NCI-H524 (cell line): ENCODE measurements around the gene ARHGEF7.
A peak's percentile ranks its signal among the peaks of the same experiment; 100 is the strongest.

ENCODE experiments used
- DNase-seq, 2 experiments: peaks; one replicate each; lab custom pipeline; 2025; lab: John Stamatoyannopoulos, UW

Gene ARHGEF7

DNA sequence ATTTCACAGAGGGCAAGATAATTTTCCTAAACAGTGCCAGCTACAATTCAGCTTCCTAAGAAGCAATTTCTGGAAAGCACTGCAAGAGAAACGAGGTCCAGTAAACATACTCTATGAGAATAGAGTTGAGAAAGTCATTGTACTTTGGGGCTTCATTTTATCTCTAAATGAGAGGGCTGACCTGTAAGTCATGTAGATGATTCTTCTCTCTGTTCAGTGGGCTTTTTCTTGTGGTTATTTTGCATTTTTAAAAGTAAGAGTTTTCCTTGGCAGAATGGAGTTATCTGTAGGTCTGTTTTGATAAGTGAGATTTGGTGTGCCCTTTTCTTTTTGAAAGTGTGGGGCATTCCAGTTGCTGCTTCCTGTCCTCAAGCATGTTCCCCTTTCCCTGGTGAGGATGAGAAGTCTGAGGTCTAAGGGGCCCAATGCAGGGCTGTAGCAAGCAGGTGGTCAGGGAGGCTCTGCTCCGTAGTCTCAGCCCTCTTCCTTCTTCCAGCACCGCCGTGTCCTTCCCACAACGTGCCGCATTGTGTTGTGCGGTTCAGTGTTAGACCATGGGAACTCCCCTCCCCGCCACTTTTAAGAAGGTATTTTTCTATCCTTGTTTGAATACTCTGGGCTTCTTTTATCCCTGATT lies 86.3 kb downstream of the ARHGEF7 start:
- no peak for DNase-seq

DNA sequence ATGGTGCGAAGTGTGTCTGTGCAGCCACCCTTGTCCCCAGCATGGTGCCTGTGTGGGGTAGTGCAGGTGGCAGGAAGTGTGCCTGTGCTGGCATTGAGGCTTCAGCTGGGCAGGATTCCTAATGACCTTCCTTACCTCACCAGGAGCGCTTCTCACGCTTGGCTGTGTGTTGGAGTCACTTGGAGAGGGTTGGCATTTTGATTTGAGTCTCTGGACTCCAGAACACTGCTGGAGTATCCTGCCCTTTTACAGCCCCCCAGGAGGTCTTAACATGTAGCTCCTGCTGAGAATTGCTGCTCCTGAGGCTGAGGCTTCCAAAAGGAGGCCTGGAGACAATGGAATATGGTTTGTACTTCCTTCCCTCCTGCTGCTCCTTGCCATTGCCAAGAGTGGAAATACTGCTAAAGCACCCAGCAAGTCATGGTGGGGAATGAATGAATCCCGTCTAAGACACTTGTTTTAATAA lies 87.1 kb downstream of the ARHGEF7 start:
- DNase-seq, result no peak

DNA sequence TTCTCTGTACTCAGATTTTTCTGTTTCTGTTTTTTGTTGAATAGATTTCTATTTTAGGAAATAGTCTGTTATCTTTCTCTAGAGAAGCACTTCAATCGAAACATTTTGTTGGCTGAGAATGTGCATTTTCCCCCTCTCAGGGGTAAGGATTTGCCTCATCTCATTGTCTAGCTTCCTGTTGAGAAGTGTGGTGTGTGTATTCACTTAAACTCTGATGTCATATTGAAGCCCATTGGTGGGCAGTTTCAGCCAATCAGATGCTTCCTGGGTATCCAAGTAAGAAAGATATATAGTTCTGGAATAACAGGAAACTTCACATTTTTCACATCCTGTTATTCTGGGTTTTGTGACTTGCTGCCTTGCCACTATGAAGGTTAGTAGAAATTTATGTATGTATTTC lies 87.6 kb downstream of the ARHGEF7 start:
- DNase-seq, result no peak

DNA sequence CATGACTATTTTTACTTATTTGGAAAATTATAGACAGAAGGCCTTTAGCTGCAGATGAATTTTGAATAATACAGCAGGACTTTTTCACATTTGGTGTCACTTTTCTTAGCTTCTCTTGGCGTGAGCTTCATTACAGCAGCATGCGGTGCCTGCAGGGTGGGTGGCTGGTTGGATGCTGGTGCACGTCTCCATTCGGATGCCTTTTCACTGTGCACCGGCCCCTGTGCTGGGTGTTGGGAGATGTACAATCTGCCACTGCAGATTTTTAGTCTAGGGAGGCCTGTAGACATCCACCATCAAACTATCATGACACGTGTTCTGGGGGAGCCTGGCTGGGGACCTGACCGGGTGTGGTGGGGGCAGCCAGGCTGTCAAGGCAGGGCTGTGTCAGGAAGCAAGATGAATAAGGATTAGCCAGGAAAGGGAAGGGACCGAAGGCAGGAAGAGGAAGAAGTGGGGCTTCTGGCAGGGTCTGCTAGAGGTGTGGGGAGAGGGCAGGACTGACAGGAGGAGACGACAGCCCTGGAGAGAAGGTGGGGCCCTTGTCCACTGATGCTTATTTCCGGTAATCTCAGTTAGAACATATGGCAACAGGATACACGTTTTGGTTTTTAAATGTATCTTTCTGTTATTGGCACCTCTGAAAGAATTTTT lies 88.8 kb downstream of the ARHGEF7 start:
- no peak for DNase-seq

DNA sequence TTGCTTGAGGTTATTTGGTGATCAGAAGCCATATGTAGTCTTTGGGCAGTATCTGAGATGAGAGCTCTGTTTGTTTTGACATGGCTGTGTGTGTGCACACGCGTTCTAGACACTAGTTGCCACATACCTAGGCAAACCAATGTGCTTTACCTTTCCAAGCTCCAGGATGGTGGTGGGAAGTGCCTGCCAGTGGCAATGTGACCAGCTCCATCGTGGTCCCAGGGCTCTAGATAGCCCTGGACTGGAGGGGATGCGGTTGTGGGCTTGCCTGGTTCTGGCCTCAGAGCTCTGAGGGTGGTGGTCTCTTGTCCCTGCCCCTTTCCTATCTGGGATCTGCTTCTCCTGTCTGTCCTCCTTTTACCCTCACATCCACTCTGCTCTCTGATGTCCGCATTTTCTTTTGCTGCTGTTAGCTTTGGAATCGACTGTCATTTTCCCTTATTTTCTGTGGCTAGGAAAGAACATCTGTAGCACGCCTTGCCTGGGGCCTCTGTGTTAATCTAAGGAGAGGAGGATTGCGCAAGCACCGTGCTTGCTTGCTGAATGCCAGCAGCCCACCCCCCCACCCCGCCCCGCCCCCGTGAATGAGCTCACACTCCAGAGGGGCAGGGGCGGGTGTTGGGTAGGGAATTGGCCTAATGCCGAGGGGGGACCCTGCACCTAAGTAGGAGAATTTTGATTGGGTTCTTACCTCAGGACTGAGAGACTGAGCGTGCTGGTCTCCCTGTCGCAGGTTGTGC lies 89.5 kb downstream of the ARHGEF7 start:
- DNase-seq, result no peak

DNA sequence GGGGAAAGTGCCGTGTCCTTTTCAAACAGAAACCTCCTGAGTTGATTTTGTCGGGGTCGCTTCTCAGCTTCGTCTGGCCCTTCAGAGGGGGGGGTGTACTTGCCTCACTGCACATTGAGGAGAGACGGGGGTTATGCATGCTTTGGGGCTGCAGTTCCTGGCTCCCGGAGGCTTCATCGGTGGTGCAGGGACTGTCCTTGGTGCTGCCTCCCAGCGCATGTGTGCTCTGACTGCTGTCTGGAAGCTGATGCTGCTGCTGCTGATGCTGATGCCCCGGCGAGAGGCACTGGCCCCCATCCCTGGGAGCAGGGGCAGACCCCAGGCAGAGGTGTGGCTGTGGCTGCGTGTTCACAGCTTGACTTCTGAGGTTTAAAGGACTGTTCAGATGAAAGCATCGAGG lies 91.0 kb downstream of the ARHGEF7 start:
- no peak for DNase-seq

DNA sequence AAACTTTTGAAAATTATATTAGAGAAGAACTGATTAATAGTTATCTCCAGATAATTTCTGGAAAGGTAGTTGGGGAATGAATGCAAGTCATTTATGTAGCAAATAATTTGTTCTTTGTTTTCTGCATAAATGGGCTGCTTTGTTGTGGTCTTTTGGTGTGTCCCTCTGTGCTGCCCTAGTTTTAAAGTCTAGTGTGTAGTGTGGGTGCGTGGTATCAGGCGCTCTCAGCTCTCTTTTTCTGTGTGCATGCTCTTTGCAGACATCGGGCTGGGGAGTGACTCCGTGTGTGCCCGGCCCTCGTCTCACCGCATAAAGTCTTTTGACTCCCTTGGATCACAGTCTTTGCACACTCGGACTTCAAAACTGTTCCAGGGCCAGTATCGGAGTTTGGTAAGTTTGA lies 94.5 kb downstream of the ARHGEF7 start:
- no peak for DNase-seq

DNA sequence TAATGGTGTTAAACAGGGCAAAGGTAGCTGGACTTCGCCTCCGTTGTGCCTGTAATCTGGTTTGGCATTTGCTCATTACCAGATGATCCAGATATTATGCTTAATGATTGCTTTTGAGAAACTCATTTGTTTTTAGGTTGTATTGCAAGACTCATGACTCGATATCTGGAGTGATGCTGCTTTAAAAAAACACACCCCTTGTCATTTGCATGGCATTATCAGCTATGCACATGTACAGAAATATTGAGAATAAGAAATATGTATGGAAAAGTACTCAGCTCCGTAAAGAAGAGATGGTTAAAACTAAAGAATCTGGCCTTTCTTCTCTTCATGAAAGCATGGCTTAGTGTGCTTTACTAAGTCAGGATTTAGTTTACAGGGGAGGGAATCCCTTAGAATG lies 95.0 kb downstream of the ARHGEF7 start:
- DNase-seq, result no peak

DNA sequence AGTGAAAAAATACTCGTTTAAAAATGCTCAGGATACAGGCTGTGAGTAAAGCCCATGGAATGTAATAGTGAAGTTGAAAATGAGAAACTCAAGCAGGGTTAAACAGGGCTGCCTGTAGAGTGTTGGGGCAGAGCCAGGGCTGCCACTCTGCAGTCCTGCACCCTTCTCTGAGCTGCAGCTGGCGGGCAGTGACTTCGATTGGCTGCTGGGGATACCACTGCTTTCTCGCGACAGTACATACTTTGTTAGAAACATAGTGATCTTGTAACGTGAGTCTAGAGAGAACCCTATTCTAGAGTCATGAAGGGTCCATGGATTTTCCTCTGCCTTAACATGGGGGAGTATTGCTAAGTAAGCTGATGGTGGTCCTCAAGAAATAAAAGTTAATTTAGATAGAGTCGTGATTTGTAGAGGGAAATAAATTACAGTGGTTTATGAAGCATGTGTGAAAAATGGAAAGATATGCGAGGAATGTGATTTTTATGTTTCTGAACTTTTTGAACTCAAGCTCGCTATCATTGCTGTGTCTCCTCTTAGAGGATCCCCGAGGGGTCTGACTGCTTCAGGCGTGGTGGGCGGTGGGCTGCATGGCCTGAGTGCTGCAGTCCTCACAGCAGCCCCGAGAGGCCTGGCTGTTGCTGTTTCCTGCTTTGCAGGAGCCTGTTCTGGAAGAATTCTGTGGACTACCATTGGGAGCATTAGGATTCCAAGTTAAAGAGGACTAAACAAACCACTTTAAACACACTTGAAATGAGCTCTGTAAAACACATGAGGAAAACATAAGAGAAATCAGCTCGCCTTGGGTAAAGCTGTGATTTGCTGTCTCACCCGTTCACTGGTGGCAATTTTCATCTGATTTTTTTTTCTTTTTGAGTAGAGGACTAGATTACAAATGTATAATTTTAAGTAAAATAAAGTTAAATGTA lies 95.7 kb downstream of the ARHGEF7 start:
- no peak for DNase-seq

DNA sequence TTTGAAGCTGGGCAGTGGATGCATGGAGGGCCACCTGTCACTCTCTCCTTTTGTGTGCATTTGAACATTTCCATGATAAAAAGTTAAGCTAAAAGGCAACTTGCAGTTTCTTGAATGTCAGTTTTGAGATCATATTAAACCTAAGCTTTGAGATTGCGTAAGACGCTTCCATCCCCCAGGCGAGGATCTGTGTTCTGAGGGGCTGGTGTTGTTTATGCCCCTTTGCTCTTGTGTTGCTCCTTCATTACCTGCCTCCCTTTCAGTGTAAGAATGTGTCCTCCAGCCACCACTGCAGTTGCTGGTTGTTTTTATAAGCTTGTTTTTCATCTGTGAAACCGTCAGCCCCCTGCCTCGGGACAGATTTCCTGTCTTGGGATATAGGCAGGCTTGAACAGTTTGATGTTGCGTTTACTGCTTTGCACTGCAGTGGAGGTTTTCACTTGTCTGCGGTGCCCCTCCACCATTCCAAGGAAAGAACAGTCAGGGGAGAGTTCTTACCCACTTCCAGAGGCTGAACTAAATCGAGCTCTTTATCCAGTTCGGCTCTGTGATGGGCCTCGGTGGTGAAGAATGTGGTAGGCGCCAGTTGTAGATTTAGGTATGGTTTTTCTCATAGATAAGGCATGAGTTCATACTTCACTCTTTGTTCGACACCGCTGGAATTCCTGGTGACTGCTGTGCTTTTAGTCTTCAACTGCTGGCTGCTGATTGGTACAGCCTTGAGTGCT lies 96.8 kb downstream of the ARHGEF7 start:
- no peak for DNase-seq

DNA sequence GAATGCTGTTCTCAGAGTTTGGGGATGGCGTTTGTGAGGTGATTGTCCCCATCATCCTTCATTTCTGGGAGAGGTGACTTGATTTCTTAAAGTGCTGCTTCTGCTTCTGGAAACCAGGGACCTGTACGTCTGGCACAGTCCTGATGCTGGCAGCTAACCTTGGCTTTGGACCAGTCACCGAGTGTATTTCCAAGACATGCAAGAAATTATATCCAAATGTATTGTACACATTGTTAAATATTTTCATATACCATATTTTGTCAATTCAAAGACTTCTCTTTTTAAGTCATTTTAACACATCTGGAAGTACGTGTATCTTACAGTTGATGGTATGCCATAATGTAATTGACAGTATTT lies 97.4 kb downstream of the ARHGEF7 start:
- no peak for DNase-seq

DNA sequence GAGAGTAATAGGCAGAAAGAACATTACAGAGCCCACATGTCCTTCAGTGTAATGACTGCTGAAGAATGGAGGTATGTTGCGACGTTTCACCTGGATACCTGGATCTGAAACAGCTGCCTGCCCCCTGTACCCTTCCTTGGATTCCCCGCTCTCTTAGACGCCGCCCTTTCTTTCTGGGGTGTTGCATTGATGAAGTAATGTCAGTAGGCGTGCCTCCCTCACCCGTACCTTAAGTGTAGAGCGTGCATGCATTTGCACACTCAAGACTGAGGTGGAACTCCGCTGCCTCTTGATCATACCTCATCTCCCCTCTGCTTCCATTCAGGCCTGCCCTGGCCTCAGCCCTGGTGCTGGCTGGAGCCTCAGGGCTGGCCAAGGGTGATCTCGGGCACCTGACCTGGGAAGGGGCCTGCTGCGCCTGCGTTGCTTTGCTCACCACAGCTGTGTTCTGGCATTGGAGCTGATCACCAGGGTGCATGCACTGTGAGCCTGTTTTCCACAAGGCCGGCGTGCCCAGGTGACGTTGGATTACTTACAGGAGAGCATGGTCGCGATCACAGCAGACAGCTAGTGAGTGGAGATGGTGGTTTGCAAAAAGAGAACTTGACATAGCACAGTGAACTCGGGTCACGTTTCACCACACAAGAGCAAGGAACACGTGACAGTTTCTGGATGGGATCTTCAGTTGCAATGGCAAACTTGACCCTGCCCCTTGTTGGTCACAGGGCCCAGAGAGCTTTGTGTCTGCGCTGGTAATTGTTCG lies 99.0 kb downstream of the ARHGEF7 start:
- DNase-seq, result no peak

DNA sequence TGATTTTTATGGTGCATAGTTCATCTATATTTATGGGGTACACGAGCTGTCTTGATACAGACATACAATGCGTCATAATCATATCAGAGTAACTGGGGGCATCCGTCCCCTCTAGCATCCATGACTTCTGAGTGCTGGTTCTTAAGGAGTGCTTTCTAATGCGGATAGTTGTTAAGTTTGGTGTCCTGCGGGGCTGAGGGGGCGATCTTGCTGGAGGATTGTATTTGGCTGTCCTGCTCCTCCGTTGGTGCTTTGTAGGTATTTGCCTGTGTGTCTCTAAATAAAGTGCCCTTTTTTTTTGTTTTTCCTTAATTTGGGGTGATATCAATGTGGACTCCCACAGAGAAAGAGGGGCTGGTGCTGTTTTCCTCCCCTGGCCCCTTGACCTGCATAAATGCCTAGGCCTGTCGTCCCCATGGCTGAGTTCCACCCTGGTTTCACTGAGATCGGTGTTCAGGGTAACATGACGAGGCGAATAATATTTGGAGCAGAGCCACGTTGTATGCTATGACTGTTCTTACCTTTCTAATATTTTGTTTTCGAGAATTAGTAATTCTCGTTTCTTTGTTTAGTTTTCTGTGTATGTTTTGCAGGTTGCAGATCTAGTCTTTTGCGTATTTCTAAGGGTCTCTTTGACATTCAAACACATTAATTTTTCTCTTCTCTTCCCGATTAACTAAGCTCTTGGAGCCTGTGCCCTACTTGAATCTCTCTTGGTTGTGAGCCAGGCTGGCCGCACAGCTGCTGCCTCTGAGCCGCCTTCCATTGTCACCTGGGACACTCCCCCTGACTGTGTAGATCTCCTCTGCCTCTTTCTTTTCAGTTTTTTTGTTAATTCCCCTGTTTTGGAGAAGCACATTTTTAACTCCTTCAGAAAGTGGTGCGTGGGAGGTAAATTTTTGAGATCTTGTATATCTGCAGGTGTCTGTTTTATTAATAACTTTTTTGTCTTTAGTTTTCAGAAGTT lies 100.3 kb downstream of the ARHGEF7 start:
- DNase-seq, result peak in 1 of 2 experiments; percentile 36

DNA sequence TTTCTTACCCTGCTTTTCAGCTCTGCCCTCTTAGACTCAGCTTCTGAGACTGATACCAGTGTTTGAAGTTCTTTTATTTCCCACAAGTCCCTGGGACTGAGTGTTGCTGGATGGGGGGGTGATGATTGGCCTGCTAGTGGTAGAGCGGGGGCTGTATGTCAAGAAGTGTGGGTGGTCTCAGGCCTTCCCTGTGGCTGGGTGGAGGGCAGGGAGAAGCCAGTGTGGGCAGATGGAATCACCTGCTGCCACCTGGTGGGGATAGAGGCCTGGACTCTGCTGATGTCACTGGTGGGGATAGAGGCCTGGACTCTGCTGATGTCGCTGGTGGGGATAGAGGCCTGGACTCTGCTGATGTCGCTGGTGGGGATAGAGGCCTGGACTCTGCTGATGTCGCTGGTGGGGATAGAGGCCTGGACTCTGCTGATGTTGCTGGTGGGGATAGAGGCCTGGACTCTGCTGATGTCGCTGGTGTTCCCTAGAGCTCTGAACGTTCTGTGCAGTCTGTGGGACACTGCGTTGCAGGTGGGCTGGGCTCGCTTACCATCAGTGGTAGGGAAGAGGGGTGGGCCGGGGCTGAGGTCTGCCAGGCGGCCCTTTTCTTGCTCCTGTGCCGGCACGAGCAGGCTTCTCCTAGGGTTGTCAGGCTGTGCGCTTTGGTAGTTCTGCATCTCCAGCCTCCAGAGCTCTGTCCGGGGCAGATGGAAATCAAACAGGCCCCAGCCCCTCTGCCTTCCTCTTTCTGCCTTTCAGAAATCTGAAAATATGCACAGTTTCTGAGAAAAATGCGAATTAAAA lies 101.3 kb downstream of the ARHGEF7 start:
- DNase-seq, result peak in 1 of 2 experiments; percentile 30

DNA sequence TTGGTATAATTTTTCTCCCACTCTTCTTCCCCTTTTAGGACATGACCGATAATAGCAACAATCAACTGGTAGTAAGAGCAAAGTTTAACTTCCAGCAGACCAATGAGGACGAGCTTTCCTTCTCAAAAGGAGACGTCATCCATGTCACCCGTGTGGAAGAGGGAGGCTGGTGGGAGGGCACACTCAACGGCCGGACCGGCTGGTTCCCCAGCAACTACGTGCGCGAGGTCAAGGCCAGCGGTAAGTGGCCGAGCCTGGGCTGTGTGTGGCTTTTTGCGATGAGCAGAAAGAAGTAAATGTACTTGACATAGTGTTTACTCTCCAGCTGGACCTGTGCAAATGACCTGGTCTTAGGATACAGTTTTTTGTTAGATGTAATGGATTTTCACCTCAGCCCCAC lies 102.5 kb downstream of the ARHGEF7 start:
- DNase-seq, result no peak

DNA sequence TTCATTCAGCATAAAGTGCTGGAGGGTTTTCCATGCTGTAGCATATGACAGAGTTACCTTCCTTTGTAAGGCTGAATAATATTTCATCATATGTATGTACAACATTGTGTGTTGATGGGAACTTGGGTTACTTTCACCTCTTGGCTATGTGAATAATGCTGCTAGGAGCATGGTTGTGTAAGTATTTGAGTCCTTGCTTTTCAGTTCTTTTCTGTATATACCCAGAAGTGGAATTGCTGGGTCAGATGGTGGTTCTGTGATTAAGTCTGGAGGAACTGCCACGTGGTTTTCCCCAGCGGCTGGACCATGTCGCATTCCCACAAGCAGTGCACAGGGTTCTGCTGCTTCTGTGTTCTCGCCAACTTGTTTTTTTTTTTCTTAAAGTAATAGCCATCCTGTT lies 104.2 kb downstream of the ARHGEF7 start:
- no peak for DNase-seq

DNA sequence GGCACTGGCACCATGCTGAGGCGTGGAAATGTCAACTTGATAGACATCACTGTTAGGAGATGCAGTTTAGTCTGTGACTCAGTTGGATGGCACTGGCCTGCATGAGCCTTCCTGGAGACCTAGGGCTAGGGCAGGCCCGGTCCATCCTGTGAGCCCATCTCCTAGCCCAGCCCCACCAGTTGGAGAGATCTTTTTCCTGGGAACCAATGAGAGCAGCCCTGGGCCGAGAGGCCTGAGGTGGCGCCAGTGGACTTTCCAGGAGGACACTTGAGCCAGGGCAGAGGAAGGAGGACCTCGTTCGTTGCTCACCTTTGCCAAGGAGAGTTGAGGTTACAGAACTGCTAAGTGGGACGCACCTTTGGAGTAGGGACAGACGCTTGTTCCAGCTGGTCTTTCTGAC lies 104.8 kb downstream of the ARHGEF7 start:
- no peak for DNase-seq

DNA sequence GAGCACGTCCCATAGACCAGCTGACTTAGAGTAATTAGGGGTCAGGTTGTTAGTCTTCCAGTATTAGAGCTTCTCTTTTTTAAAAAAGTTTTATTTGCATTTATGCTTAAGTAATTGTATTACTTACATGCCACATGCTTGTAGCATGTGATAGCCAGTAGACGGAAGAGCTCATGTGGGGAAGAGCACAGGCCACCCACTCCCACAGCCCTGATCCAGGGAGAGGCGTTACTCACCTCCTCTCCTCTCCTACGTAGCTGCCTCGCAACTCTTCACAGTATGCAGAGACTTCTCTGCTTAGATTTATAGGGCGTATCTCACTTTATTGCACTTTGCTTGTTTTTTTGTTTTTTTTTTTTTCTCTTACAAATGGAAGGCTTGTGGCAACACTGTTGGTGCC lies 110.1 kb downstream of the ARHGEF7 start:
- no peak for DNase-seq
